Endothelial cell of umbilical vein (primary cell): Measurements from ENCODE around the gene KCNAB2. TPM values are rescaled to one million over a fixed set of nuclear protein-coding genes. Genes with fewer than 3 reads are reported as not detected.

Experiments
- BruUV-seq: library from RNA; stranded (reverse); fragments of 400-500 nt; replicated peaks from 2 replicates; lab custom pipeline; 2021; lab: Mats Ljungman, UMichigan
- CTCF ChIA-PET: fragments of 300-600, 350-600 bp; sonication (Branson Sonifier 250); formaldehyde crosslinking; loops from one replicate; lab custom pipeline; 2021; ENCODE audit warnings: antibody characterized with exemption, inconsistent platforms; lab: Charles Lee
- POLR2A ChIA-PET: fragments of 300-600, 350-600 bp; sonication (Branson Sonifier 250); formaldehyde crosslinking; loops from one replicate; lab custom pipeline; 2021; ENCODE audit warnings: antibody characterized with exemption, inconsistent platforms; lab: Charles Lee
- DNase-seq: peaks from one replicate; pipeline ENCODE4 v3.0.0-alpha.2; 2011; ENCODE audit warnings: low read depth, low spot score
- FAIRE-seq: peaks from 2 replicates; lab custom pipeline; 2011; peaks lifted over from hg19 to GRCh38; lab: Jason Lieb, UNC
- H2AFZ ChIP-seq: 2 replicates; pipeline ENCODE4 v1.6.0; 2012; ENCODE audit warnings: low read depth, low read length, control low read depth, inconsistent platforms
- H3K27ac ChIP-seq: 2 replicates; pipeline ENCODE4 v1.5.1; 2011; ENCODE audit warnings: low read depth, mild to moderate bottlenecking, control low read depth, low read length, moderate library complexity; ENCODE audit not compliant: insufficient read depth
- H3K27me3 ChIP-seq, 2 experiments: 2 replicates each; pipeline versions ENCODE4 v1.6.0 to v1.6.1; 2011; ENCODE audit warnings: low read length in 2 of 2, mixed read lengths in 1 of 2; ENCODE audit not compliant: control insufficient read depth in 2 of 2, insufficient read depth in 2 of 2
- H3K36me3 ChIP-seq, 2 experiments: 2 replicates in 1 of 2; 3 replicates in 1 of 2; pipeline ENCODE4 v1.5.1; 2011; ENCODE audit warnings: low read length in 2 of 2, mild to moderate bottlenecking in 1 of 2, moderate library complexity in 1 of 2; ENCODE audit not compliant: control insufficient read depth in 2 of 2, insufficient read depth in 2 of 2; ENCODE audit errors: extremely low read depth in 1 of 2
- H3K4me1 ChIP-seq: 3 replicates; pipeline ENCODE4 v1.5.1; 2011; ENCODE audit warnings: mild to moderate bottlenecking, low read length; ENCODE audit not compliant: control insufficient read depth, insufficient read depth; ENCODE audit errors: extremely low read depth
- H3K4me2 ChIP-seq: 2 replicates; pipeline ENCODE4 v1.6.1; 2011; ENCODE audit warnings: low read length, control low read depth, mixed read lengths; ENCODE audit not compliant: insufficient read depth
- H3K4me3 ChIP-seq, 3 experiments: fragments of 200-600 bp in 1 of 3; sonication (generic), shearing (Covaris generic) in 1 of 3; replicated peaks in 1 of 3; 2 replicates each; pipeline ENCODE4 v1.5.1; 2011 to 2016; ENCODE audit warnings: control low read depth in 3 of 3, low read length in 3 of 3, mild to moderate bottlenecking in 2 of 3, inconsistent platforms in 1 of 3, low read depth in 1 of 3, moderate library complexity in 1 of 3; ENCODE audit not compliant: insufficient read depth in 1 of 3
- H3K79me2 ChIP-seq: 2 replicates; pipeline ENCODE4 v1.6.0; 2012; ENCODE audit warnings: low read length, inconsistent platforms; ENCODE audit not compliant: control insufficient read depth, insufficient read depth
- H3K9ac ChIP-seq: replicated peaks from 2 replicates; pipeline ENCODE3; 2011; ENCODE audit warnings: low read length, control low read depth; ENCODE audit not compliant: insufficient read depth; ENCODE audit errors: extremely low read depth
- H3K9me1 ChIP-seq: replicated peaks from 3 replicates; pipeline ENCODE4 v1.6.0; 2011; ENCODE audit warnings: mild to moderate bottlenecking, low read length; ENCODE audit not compliant: control insufficient read depth, insufficient read depth; ENCODE audit errors: extremely low read depth
- H3K9me3 ChIP-seq: replicated peaks from 2 replicates; pipeline ENCODE4 v1.5.1; 2012; ENCODE audit warnings: low read length, inconsistent platforms; ENCODE audit not compliant: control insufficient read depth, insufficient read depth
- H4K20me1 ChIP-seq: replicated peaks from 2 replicates; pipeline ENCODE3; 2011; ENCODE audit warnings: mild to moderate bottlenecking, low read length; ENCODE audit not compliant: control insufficient read depth, insufficient read depth; ENCODE audit errors: extremely low read depth
- CTCF ChIP-seq, 2 donors: IDR thresholded peaks; 1 replicate in 1 of 2; 2 replicates in 1 of 2; pipeline ENCODE4 v1.5.1; 2011; ENCODE audit warnings: low read length in 2 of 2, mild to moderate bottlenecking in 2 of 2, moderate library complexity in 2 of 2, control low read depth in 1 of 2, inconsistent platforms in 1 of 2, low read depth in 1 of 2; ENCODE audit not compliant: insufficient read depth in 1 of 2; ENCODE audit errors: extremely low read depth in 1 of 2
- EZH2 ChIP-seq: IDR thresholded peaks from 2 replicates; pipeline ENCODE4 v1.6.1; 2012; ENCODE audit warnings: borderline replicate concordance, low read depth, mild to moderate bottlenecking, moderate library complexity, low read length, inconsistent platforms; ENCODE audit not compliant: severe bottlenecking
- FOS ChIP-seq: IDR thresholded peaks from 2 replicates; pipeline ENCODE4 v1.6.1; 2011; ENCODE audit warnings: mild to moderate bottlenecking, low read length, moderate library complexity, borderline replicate concordance; ENCODE audit not compliant: insufficient read depth
- GATA2 ChIP-seq: IDR thresholded peaks from 2 replicates; pipeline ENCODE4 v1.7.0; 2011; ENCODE audit warnings: low read depth, mild to moderate bottlenecking, moderate library complexity, mixed read lengths, low read length; ENCODE audit not compliant: insufficient read length, insufficient read depth
- JUN ChIP-seq: IDR thresholded peaks from 2 replicates; pipeline ENCODE4 v1.6.1; 2011; ENCODE audit warnings: borderline replicate concordance, low read depth; ENCODE audit not compliant: insufficient read length, insufficient read depth
- MAX ChIP-seq: IDR thresholded peaks from 2 replicates; pipeline ENCODE4 v1.6.1; 2011; ENCODE audit not compliant: insufficient read depth, insufficient read length
- MYC ChIP-seq: IDR thresholded peaks from one replicate; pipeline ENCODE4 v1.6.1; 2011; ENCODE audit warnings: mild to moderate bottlenecking, low read depth, low read length
- POLR2A ChIP-seq: IDR thresholded peaks from 2 replicates; pipeline ENCODE4 v1.6.1; 2012; ENCODE audit warnings: low read depth, mild to moderate bottlenecking, control low read depth, low read length
- POLR2AphosphoS5 ChIP-seq: IDR thresholded peaks from 2 replicates; pipeline ENCODE4 v1.6.1; 2012; ENCODE audit warnings: low read depth, mild to moderate bottlenecking, control low read depth, low read length, moderate library complexity; ENCODE audit not compliant: insufficient read depth
- dilution Hi-C: fragments of 300-500 bp; cut with MboI; formaldehyde crosslinking; loops from one replicate; pipeline ENCODE4 v1.15.0; 2019; ENCODE audit warnings: low sequenced_read_pairs; ENCODE audit not compliant: extremely low pct_ligation_motif_present
- intact Hi-C: fragments of 100-400 bp; cut with micrococcal nuclease; formaldehyde crosslinking; loops from one replicate; pipeline ENCODE4 v1.10.0; 2022
- polyA plus RNA-seq, 4 experiments: library from polyadenylated mRNA; depleted of rRNA in 3 of 4; stranded (reverse) in 3 of 4; unstranded in 1 of 4; fragments of >200 nt; gene quantifications; 2 replicates each; pipeline versions ENCODE4 v1.2.1 to v1.2.3, GENCODE V29; 2011 to 2012; ENCODE audit warnings: missing spikeins in 1 of 4
- total RNA-seq: library from RNA; stranded (reverse); gene quantifications from 2 replicates; pipeline ENCODE4 v1.2.3, GENCODE V29; 2021

The KCNAB2 gene
- total and polyA plus RNA-seq, 2 donors (not counting 3 experiments of a cell fraction or from before 2014, with no cell fraction given) = 2.4 to 3.8 TPM

- H3K4me3 ChIP-seq = no peak overlapping the region
- H3K4me1 ChIP-seq = no peaks in the 10 kb centered on the region
- dilution Hi-C loops = no loop called here
- intact Hi-C loops = no loop called here
- H4K20me1 ChIP-seq = no peaks in the 10 kb centered on the region
- no peaks in the 10 kb centered on the region for H3K27me3 ChIP-seq
- no peaks in the 10 kb centered on the region for H3K79me2 ChIP-seq
- no peak overlapping the region for H3K4me2 ChIP-seq
- ChIA-PET POLR2A (interaction anchor here (0.7 kb wide), 1 partner anchor 52 kb away, joined by 7 read pairs; no protein-coding TSS in a partner anchor), CTCF (no interaction called here)
- H3K27ac ChIP-seq = no peak overlapping the region
- no peak overlapping the region for H3K9ac ChIP-seq
- no TSS peak for BruUV-seq
- no peaks in the 10 kb centered on the region for H3K9me3 ChIP-seq
- TF ChIP-seq EZH2 = no peak
- TF ChIP-seq POLR2A = no peak
- no peak for TF ChIP-seq JUN
- TF ChIP-seq FOS = no peak
- TF ChIP-seq GATA2 = no peak
- no peak for TF ChIP-seq POLR2AphosphoS5
- TF ChIP-seq CTCF (IDR thresholded peaks at IDR 0.05; ENCODE audit: extremely low read depth in 1 of 2, insufficient read depth in 1 of 2, low read depth in 1 of 2, low read length in 2 of 2) = no peak
- TF ChIP-seq MAX = no peak
- no peak for TF ChIP-seq MYC
- no peak overlapping the region for H2AFZ ChIP-seq
- DNase-seq (no peak), FAIRE-seq (no peak)
- H3K9me1 ChIP-seq = no peaks in the 10 kb centered on the region
- H3K36me3 ChIP-seq = no peaks in the 10 kb centered on the region
Measured at GRCh38 chr1:6023346-6023745, 22.3 kb upstream of the KCNAB2 start.
